ENCODE data around the gene ATP9B. TPM values are rescaled to one million over a fixed set of nuclear protein-coding genes. Genes with fewer than 3 reads are reported as not detected.

The ATP9B gene
- total and polyA plus RNA-seq, 2 donors = 20.2 to 89.2 TPM

DNA sequence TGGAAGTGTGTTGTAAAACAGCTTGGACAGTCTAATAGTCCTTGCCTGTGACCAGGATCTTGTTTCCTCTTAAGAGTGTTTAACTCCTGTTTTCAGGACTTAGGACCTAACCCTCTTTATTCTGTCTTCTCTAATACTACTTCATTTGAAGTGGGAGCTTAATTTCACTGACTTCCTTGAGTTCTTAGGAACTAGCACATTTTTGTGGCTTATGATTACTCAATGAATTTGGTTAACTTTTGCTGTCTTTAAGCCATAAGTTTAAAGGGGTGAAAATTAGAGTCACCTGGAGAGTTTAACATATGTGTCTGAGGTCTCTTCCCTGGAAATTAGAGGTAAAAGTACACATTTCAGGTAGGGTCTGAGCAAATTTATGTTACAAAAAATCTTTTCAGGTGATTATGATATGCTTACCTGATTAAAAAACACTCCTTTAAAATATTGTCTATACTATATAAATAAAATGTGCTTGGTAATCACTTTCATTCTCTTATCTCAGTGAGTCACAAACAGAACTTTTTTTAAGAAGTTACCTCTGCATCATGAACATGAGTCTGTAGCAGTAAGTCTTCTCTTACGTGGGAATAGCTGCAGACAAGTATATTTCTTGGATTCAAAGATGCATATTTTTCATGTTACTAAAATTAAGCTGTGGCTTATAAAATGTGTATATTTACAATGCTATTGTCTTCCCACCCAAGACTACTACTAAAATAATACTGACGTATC lies 52.7 kb downstream of the ATP9B start:
- Histone ChIP-seq H3K4me1 (ENCODE audit: insufficient read depth) (no peaks in the 10 kb centered on the region), H3K36me3 (ENCODE audit: insufficient read depth) (no peaks in the 10 kb centered on the region), H3K4me3 (ENCODE audit: low read depth, low read length) (no peak overlapping the region), H3K27ac (ENCODE audit: low read depth) (no peak overlapping the region)
- no peak for DNase-seq (ENCODE audit: extremely low spot score)
- WGBS = 87% methylated on average over 2 of the region's 2 CpGs

DNA sequence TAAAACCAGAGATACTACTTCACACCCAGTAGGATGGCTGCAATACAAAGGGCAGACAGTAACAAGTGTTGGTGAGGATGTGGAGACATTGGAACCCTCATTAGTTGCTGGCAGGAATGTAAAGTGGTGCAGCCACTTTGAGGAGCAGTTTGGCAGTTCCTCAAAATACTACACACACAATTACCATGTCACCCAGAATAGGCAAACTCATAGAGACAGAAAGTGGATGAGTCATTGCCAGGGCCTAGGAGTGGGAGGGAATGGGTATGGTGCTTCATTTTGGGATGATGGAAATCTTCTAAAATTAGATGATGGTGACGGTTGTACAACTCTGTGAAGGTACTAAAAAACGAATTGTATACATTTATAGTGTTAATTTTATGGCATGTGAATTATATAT lies 54.8 kb downstream of the ATP9B start:
- WGBS = 63% methylated on average over 2 of the region's 2 CpGs
- Histone ChIP-seq H3K27ac (ENCODE audit: low read depth) (no peak overlapping the region), H3K4me1 (ENCODE audit: insufficient read depth) (no peaks in the 10 kb centered on the region), H3K36me3 (ENCODE audit: insufficient read depth) (no peaks in the 10 kb centered on the region), H3K4me3 (ENCODE audit: low read depth, low read length) (no peak overlapping the region)
- DNase-seq (ENCODE audit: extremely low spot score) = no peak

DNA sequence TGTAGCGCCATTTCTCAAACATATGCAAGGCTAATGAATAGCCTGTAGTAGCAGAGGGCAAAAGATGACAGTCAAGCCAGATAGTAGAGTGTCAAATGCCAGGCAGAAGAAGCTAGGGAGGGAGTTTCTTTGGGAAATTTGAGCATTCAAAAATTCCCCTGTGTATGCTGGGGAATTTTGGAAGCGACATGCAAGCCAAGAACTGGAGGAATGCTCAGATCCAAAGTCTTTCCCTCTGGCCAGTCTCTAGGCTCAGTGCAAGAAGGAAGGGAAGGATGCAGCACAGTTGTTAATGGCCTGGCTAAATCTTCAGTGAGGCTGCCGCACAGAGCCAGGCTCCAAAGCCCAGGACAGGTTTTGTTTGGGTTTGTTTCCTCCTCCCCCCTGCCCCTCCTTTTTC lies 59.9 kb downstream of the ATP9B start:
- no peak overlapping the region for H3K27ac ChIP-seq (ENCODE audit: low read depth)
- WGBS = 83% methylated on average over 3 of the region's 3 CpGs
- H3K4me3 ChIP-seq (ENCODE audit: low read depth, low read length) = no peak overlapping the region
- DNase-seq (ENCODE audit: extremely low spot score) = no peak
- no peaks in the 10 kb centered on the region for H3K36me3 ChIP-seq (ENCODE audit: insufficient read depth)
- H3K4me1 ChIP-seq (ENCODE audit: insufficient read depth) = no peaks in the 10 kb centered on the region

DNA sequence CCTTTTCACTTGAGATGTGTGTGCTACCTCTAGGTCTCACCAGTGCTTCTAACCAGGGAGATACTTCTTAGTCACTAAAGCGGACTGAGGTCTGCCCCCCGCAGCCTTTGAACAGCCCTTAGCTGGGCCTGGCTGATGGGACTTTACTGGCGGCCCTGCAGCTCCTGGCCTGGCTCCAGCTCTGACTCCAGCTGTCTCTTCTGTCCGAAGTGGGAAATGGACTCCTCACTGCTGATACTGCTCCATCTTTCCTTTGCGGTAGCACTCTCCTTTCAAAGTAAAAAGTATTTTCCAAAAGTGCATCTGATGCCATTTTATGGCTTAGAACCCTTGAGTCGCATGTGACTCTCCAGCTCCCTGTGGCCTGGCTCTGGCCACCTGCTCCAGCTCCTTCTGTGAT lies 64.5 kb downstream of the ATP9B start:
- Histone ChIP-seq H3K4me3 (ENCODE audit: low read depth, low read length) (no peak overlapping the region), H3K27ac (ENCODE audit: low read depth) (no peak overlapping the region), H3K4me1 (ENCODE audit: insufficient read depth) (peaks cover under 1% of the 10 kb centered on the region), H3K36me3 (ENCODE audit: insufficient read depth) (peaks cover 2% of the 10 kb centered on the region)
- DNase-seq (ENCODE audit: extremely low spot score) = no peak
- 66% methylated on average over 6 of the region's 6 CpGs for WGBS

DNA sequence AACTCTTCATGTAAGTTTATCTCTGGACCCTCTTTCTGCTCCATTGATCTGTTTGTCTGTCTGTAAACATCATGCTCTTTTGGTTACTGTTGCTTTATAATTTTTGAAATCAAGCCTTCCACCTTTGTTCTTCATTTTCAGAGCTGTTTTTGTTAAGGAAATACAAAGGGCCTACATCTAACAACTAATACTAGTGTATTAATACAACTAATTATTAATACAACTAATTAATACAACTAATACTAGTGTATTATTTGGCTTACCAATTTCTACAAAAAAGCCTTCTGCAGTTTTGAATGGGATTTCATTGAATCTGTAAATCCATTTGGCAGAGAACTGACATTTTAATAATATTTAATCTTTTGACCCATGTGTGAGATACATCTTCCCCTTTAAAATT lies 66.7 kb downstream of the ATP9B start:
- DNase-seq (ENCODE audit: extremely low spot score) = no peak
- H3K27ac ChIP-seq (ENCODE audit: low read depth) = no peak overlapping the region

DNA sequence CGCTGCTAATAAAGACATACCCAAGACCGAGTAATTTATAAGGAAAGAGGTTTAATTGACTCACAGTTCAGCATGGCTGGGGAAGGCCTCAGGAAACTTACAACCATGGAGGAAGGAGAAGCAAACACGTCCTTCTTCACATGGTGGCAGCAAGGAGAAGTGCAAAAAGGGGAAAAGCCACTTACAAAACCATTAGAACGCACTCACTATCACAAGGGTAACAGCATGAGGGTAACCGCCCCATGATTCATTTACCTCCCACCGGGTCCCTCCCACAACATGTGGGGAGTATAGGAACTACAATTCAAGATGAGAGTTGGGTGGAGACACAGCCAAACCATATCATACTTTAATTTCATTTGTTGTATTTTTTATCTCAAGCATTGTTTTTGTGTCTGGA lies 67.5 kb downstream of the ATP9B start:
- no peak overlapping the region for H3K4me3 ChIP-seq (ENCODE audit: low read depth, low read length)
- H3K36me3 ChIP-seq (ENCODE audit: insufficient read depth) = peaks cover 2% of the 10 kb centered on the region
- no peak for DNase-seq (ENCODE audit: extremely low spot score)
- no peak overlapping the region for H3K27ac ChIP-seq (ENCODE audit: low read depth)
- peaks cover 2% of the 10 kb centered on the region for H3K4me1 ChIP-seq (ENCODE audit: insufficient read depth)
- 95% methylated on average over 6 of the region's 6 CpGs for WGBS

More for the DNA sequence above, 66.7 kb downstream of the ATP9B start:
- peaks cover 2% of the 10 kb centered on the region for H3K4me1 ChIP-seq (ENCODE audit: insufficient read depth)
- no peak overlapping the region for H3K4me3 ChIP-seq (ENCODE audit: low read depth, low read length)
- H3K36me3 ChIP-seq (ENCODE audit: insufficient read depth) = peaks cover 2% of the 10 kb centered on the region

DNA sequence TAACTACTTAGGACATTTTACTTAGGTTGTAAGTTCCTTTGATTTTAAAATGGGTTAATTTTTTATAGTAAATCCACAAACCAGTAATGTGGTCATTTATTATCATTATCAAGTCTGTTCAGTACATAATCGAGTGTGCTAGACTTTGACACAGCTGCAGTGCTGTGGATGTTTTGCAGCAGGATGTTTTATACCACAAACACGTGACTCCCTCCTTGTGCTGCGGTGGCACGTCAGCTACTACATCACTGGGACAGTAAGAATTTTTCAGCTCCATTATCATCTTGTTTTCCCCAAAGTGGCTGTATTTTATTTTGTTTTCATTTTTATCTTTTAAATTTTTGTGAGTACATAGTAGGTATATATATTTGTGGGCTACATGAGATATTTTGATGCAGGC lies 70.0 kb downstream of the ATP9B start:
- H3K27ac ChIP-seq (ENCODE audit: low read depth) = no peak overlapping the region
- no peak for DNase-seq (ENCODE audit: extremely low spot score)
- peaks cover 2% of the 10 kb centered on the region for H3K36me3 ChIP-seq (ENCODE audit: insufficient read depth)
- H3K4me1 ChIP-seq (ENCODE audit: insufficient read depth) = peaks cover 2% of the 10 kb centered on the region
- H3K4me3 ChIP-seq (ENCODE audit: low read depth, low read length) = no peak overlapping the region
- 79% methylated on average over 4 of the region's 4 CpGs for WGBS

DNA sequence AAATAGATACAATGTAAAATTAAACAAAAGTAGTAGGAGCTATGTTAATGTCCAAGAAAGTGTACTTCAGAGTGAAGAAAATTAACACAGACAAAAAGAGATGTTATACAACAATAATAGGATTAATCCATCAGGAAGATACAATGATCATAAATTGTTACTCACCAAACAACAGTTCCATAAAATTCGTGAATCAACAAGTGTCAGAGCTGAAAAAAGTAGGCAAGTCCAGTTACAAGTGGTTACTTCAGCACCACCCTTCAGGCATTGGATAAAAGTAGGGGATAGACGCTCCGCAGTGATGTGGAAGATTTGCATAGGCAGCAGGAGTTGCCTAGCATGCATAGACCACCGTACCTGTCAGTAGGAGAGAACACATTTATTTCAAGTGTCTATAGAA lies 77.8 kb downstream of the ATP9B start:
- Histone ChIP-seq H3K27ac (ENCODE audit: low read depth) (no peak overlapping the region), H3K4me1 (ENCODE audit: insufficient read depth) (no peaks in the 10 kb centered on the region), H3K4me3 (ENCODE audit: low read depth, low read length) (no peak overlapping the region), H3K36me3 (ENCODE audit: insufficient read depth) (no peaks in the 10 kb centered on the region)
- DNase-seq (ENCODE audit: extremely low spot score) = no peak
- 91% methylated on average over 4 of the region's 4 CpGs for WGBS

DNA sequence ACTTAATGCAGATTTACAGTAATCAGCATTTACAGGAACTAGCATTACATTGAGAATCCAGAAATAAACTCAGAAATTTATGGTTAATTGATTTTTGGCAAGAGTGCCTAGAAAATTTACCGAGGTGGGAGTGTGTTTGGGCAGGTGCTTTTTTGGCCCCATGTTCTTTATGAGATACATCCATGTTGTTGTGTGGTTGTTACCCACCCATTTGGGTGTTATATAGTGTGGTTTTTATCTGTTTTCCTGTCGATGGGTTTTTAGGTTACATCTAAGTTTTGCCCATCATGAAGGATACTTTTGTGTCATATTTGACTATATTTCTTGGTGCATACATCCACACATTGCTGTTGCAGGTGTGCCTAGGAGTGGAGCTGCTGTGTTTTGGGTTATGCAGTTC lies 82.0 kb downstream of the ATP9B start:
- no peaks in the 10 kb centered on the region for H3K4me1 ChIP-seq (ENCODE audit: insufficient read depth)
- no peaks in the 10 kb centered on the region for H3K36me3 ChIP-seq (ENCODE audit: insufficient read depth)
- DNase-seq (ENCODE audit: extremely low spot score) = no peak
- 94% methylated on average over 2 of the region's 2 CpGs for WGBS
- H3K4me3 ChIP-seq (ENCODE audit: low read depth, low read length) = no peak overlapping the region
- H3K27ac ChIP-seq (ENCODE audit: low read depth) = no peak overlapping the region

DNA sequence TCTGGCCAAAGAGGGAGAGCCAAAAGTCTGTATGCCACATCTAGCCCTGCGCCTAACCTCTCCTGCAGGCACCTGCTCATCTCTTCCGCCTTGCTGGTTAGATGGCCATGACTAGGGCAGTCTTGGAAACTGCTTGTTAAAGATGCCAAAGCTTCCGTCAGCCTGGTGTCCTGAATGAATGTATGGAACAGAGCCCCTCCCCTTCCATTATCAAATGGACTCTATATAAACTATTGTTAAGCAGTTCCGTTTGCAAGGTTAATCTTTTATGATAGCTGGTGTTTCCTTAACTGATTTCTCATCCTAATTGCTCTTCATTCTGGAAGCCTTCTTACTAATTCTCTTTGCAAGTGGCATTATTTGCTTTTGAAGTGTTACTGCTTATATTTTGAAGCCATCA lies 87.1 kb downstream of the ATP9B start:
- WGBS = 82% methylated on average over 4 of the region's 4 CpGs
- no peak overlapping the region for H3K4me3 ChIP-seq (ENCODE audit: low read depth, low read length)
- H3K36me3 ChIP-seq (ENCODE audit: insufficient read depth) = no peaks in the 10 kb centered on the region
- DNase-seq (ENCODE audit: extremely low spot score) = no peak
- no peak overlapping the region for H3K27ac ChIP-seq (ENCODE audit: low read depth)
- H3K4me1 ChIP-seq (ENCODE audit: insufficient read depth) = no peaks in the 10 kb centered on the region

DNA sequence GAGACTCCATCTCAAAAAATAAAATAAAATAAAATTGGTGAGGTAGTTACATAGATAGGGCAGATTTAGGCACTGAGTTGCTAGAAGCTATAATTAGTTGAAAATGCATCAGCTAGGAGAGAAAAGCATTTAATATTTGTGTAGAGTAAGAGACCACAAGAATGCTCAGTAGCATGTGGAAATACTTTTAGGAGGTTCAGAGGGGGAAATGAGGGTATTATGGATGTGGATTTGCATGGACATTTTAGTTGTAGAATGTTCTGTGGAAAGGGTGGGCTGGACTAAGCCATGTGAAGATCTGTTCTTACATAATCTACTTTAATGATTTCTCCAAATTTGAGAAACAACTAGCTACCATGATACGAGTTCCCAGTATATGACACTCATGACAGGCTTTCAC lies 95.5 kb downstream of the ATP9B start:
- 94% methylated on average over 1 of the region's 1 CpG for WGBS
- no peak overlapping the region for H3K4me3 ChIP-seq (ENCODE audit: low read depth, low read length)

DNA sequence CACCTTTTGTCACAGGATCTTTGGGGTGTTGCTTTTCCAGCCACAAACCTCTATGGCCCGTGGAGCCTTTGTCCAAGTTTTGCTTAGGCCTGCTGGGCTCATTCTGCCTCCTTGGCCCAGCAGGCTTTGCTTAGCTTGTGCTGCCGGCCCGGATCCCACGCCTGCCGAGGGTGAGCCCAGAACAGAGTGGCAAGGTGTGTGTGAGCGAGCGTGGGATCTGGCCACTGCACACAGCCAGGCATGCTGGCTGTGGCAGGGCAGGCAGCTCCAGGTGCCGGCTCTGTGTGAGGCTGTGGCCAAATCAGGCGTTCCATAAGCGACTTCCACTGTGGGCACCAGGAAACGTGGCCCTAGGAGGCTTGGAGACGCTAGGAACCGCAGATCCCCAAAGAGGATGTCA lies 97.5 kb downstream of the ATP9B start:
- H3K36me3 ChIP-seq (ENCODE audit: insufficient read depth) = no peaks in the 10 kb centered on the region
- no peak overlapping the region for H3K4me3 ChIP-seq (ENCODE audit: low read depth, low read length)
- no peak overlapping the region for H3K27ac ChIP-seq (ENCODE audit: low read depth)
- 98% methylated on average over 13 of the region's 13 CpGs for WGBS
- H3K4me1 ChIP-seq (ENCODE audit: insufficient read depth) = no peaks in the 10 kb centered on the region
- no peak for DNase-seq (ENCODE audit: extremely low spot score)

More for the DNA sequence above, 95.5 kb downstream of the ATP9B start:
- H3K36me3 ChIP-seq (ENCODE audit: insufficient read depth) = no peaks in the 10 kb centered on the region
- DNase-seq (ENCODE audit: extremely low spot score) = no peak
- no peaks in the 10 kb centered on the region for H3K4me1 ChIP-seq (ENCODE audit: insufficient read depth)
- no peak overlapping the region for H3K27ac ChIP-seq (ENCODE audit: low read depth)

DNA sequence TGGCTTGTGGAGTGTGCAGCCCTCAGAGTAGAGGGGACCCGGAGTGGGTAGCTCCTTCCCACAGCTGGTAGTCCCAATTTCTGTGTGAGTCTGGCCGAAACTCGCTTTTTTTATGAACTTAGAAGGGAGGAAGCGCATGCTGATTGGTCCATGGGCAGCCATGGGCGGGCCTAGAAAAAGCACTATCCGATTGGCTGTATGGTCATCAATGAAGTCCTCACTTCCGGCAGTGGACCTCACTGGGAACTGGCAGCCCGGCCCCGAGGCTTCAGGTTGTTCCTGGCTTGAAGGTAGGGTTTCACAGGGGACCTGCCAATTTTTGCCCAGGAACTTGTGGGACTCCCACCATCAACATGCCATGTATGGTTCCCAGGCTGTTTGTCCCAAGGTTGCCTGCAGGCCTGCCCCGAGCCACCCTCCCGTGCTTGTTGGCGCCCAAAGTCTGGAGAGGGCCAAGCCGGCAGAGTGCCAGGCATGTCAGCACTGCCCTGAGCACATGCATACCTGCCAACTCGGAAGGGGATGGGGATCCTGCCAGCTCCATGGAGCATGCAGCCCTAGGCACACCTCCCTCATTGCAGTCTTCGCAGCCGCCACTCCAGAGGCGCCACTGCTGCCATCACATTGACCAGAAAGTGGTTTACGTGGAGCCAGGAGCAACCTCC lies 98.5 kb downstream of the ATP9B start:
- WGBS = 97% methylated on average over 18 of the region's 18 CpGs
- Histone ChIP-seq H3K27ac (ENCODE audit: low read depth) (no peak overlapping the region), H3K4me1 (ENCODE audit: insufficient read depth) (no peaks in the 10 kb centered on the region), H3K36me3 (ENCODE audit: insufficient read depth) (no peaks in the 10 kb centered on the region), H3K4me3 (ENCODE audit: low read depth, low read length) (no peak overlapping the region)
- DNase-seq (ENCODE audit: extremely low spot score) = no peak

DNA sequence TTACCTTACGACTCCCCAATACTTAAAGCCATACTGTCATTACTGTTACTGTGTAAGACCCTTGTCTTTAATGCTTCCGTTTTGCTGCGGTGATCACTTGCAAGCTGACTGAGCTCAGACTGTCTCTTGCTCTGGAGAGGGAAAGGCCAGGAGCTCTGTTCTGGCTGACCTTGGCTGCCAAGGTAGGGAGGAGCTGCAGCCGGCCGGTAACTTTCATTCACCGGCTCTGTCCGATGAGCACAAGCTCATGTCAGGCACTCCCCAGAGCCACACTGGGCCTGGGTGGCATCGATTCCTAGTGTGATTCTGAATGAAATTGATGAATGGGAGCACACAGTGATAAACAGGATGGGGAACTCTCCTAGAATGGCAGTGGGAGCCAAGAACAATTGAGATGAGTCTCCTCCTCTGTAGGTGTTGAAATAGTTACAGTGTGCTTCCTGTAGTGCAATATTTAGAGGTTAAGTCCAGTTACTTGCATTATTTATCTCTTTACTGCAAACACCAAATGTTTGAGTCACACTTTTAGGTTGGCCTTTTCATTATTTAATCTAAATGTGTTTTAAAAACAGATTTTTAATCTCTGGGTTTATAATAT lies 100.9 kb downstream of the ATP9B start:
- no peaks in the 10 kb centered on the region for H3K4me1 ChIP-seq (ENCODE audit: insufficient read depth)
- H3K4me3 ChIP-seq (ENCODE audit: low read depth, low read length) = no peak overlapping the region
- H3K36me3 ChIP-seq (ENCODE audit: insufficient read depth) = no peaks in the 10 kb centered on the region
- H3K27ac ChIP-seq (ENCODE audit: low read depth) = no peak overlapping the region
- WGBS = 72% methylated on average over 8 of the region's 8 CpGs
- no peak for DNase-seq (ENCODE audit: extremely low spot score)
